Airway epithelial cell (primary cell): ENCODE results near the gene TM7SF2. TPM values are rescaled to one million over a fixed set of nuclear protein-coding genes. Genes with fewer than 3 reads are reported as not detected.

Source experiments
- total RNA-seq: library from RNA; depleted of rRNA; stranded (reverse); fragments of >200 nt; gene quantifications from 2 replicates; pipeline ENCODE4 v1.2.3, GENCODE V29; 2015

Gene TM7SF2
- 80.3 and 96.7 TPM in 2 replicates for total RNA-seq

DNA sequence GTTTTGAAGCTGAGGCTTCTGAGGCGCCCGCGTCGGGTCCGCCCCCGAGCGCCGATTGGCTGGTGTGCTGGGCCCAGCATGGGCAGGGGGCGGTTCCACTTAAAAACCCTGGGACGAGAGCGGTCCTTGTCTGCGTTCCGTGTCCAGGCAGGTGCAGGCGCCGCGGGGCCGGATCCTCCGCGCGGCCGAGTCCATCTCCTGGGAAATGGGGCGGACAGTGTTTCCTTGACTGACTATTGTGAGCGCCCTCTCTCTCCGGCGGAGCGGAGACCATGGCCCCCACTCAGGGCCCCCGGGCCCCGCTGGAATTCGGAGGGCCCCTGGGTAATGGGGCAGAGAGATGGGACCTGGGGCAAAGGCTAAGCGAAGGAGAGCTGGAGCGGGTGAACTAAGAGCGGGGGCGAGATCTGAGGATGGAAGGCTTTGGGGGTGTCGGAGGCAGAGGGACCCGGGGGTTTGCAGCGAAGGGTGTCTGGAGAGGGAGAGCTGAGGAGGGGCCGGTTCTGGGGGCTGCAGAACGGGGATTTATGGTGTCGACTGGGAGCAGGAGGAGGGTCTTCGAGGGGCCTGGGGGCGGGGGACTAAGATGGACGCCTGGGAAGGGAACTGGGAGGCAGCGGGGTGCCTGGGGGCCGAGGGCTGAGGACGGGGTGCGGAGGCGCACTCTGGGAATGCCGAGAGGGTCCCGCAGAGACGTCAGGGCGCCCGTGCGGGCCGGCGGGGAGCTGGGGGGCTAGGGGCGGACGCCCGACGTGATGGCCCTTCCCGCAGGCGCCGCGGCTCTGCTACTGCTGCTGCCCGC is at the start of gene TM7SF2:
Gene TM7SF2, plus strand, starts transcription at position 129 of the 802 bp plus-strand sequence. Its CDS starts 144 bp downstream, at position 273.

DNA sequence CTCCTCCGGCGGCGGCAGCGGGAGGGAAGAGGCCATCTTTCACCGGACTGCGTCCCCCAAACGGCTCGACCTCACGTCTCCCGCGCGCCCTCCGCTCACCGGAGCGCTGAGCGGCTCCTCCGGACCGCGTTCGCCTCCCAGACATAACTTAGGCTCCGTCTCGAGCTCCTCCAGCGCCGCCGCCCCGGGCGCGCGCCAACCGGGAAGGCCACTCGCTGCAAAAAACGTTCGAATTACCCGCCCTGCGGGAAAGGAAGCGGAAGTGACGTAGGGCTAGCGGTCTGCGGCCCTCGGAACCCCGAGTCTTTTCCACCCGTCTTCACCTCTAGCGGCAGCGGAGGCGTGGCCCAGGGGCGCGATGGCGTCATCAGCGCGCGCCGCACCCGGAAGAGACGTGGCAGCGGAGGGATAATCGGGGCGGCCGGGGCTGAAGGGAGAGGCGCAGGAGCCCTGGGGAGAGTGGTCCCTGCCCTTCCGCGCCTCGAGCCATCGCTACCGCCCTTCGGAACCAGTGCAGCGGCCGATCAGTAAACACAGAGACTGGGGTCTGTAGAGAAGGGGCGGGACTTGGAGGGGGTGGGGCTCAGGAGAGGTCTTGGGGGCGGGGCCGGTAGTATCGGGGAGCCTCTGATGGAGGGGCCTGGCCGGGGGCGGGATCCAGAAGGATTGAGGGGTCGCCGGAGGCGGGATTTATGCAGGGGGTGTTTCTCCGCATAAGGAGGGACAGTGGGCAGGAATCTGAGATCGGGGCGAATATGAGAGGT is 27.7 kb upstream of the TM7SF2 start, which contains the start of the genes CDCA5 and ZFPL1:
Gene CDCA5, minus strand, starts transcription at position 207 of the 764 bp plus-strand sequence. Its CDS starts 62 bp downstream, at position 145.
Gene ZFPL1, plus strand, starts transcription at position 389 of the 764 bp plus-strand sequence. CDS start 477 bp downstream, outside the sequence.

DNA sequence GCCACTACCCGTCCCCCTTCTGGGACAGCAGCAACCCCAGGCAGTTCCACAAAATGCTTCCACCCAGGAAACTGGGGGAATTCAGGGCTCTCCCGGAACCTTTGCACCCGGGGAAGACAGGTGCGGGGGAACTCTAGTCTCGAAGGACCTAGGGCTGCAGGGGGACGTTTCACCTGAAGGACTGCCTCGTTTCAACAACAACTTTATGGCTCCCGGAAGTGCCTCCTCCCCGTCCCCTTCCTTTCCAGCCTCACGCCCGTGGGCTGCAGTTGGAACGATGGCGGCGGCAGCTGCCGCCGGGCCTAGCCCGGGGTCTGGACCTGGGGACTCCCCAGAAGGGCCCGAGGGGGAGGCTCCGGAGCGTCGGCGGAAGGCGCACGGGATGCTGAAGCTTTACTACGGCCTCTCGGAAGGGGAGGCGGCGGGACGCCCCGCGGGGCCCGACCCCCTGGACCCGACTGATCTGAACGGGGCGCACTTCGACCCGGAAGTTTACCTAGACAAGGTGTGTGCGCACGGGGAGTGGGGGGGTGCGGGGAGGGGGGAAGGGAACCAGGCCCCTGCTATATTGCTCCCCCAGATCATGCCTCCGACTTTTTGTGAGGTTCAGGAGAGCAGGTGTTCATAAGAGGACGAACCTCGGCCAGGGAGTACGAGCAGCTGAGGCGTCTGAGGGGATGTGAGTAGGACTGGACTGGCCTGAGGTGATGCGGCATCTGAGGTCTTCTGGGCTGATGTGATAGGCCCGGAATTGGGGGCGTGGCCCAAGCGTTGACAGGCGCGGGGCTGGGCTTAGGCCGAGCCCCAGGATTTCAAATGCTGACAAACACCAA is 15.5 kb upstream of the TM7SF2 start, which contains the start of gene VPS51:
Gene VPS51, plus strand, starts transcription at position 241 of the 833 bp plus-strand sequence. Its CDS starts 37 bp downstream, at position 278.

DNA sequence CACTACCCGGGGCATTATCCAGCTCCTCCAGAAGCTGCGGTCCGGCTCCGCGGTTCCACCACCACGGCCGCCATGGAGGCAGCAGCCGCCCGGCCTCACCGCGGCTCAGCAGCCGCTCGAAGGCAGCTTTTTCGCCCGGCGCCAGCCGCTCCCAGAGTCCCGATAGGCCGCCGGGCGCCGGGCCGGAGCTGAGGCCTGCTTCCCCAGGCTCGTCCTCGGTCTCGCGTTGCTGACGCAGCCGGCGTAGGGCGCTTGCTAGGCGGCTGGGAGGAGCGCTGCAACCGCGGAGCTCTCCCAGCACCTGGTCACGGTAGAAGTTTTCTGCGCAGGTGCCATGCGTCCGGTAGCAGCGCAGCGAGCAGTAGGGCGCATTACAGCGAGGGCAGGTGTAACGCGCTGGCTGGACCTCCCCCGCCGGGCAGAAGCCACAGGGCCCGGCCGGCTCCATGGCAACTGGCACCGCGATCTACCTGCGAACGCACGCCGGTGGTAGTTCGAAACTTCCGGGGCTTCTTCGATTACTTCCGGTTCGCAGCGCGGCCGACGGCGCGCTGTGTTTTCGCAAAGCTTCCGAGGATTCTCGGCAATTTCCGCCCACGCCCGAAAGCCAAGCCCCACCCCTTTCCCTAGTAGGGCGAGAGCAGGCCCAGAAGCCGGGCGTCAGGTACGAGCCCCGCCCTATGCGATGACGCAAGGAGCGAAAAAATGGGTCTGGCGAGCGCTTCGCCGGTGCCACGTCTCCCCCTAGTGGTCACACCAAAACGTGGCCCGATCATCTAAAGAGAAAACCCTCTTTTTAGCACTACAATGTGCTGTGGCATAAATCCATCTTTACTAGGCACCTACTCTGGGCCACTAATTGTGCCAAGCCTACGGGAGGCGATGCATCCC is 5.8 kb downstream of the TM7SF2 start, which contains the start of gene ZNHIT2:
Gene ZNHIT2, minus strand, starts transcription at position 496 of the 891 bp plus-strand sequence. Its CDS starts 48 bp downstream, at position 448.

DNA sequence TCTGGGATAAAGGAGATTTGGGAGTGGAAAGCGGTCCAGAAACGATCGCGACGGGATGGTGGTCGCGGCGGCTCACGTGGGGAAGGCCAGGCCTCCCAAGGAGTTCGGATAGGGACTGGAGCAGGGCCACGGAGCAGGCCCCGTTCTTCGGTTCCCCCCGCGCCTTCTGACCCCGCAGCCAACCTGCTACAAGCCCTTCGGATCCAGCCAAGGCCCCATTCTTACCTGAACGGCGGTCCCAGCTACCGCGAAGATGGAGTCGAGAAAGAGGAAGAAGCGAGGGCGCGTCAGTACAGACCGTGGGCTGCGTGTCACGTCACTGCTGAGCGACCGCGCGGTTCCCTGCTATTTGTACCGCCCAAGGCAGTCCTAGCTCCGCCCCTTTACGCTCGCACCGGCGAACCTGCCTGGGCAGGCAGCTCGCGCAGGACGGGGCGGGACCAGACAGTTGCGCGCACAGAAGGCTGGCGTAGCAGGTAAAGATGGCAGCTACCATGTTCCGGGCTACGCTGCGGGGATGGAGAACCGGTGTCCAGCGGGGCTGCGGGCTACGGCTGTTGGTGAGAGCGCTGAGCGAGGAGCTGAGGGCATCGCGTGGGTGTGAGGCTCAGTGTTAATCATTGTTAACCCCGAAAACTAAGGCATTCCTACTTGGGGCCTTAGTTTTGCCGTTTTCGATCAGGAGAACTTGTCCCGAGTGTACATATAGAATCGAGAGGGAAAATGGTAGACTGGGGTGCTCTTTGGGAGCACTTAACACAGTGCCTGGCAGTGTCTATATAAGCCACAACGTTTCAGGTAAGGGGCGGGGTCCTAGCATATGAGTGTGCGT is 10.4 kb downstream of the TM7SF2 start, which contains the start of the genes FAU and MRPL49:
Gene FAU, minus strand, starts transcription at position 270 of the 832 bp plus-strand sequence. CDS start 321 bp downstream, outside the sequence.
Gene MRPL49, plus strand, starts transcription at position 457 of the 832 bp plus-strand sequence. Its CDS starts 26 bp downstream, at position 483.

DNA sequence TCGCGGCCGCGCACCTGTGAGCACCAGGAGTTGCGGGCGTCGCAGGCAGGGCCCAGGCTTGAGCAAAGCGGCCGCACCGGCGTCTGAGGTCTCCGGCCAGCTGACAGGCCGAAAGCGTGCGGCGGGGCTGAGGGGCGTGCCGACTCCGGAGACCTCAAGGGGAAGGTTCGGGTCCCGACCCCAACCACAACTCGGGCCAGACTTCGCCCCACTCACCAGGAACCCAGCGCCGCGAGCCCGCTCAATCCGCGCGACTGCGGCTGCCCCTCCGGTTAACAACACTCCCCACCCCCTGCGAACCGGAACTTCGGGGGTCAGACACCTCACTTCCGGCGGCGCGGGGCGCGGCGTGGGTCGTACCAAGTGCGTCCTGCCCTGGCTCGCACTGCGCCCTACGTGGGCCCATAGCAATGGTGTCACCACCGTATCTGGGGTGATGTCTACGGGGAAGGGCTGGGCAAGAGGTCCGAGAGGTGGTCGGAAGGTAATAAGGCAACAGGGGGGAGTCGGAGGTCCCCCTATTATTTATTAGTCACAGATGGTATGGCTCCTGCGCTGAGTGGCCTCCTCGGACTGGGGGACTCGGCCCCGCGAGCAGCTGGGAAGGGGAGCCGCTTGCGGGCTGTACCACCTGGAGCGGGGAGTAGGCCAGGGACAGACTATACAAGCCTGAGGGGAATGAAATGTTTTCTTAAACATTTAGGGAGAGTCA is 22.7 kb downstream of the TM7SF2 start, which contains the start of gene SYVN1:
Gene SYVN1, minus strand, starts transcription at position 280 of the 712 bp plus-strand sequence. CDS start 918 bp downstream, outside the sequence.

Other genes starting within 250 kb of the TM7SF2 start
- gene EHD1, start 233.3 kb upstream of the TM7SF2 start, total RNA-seq, result 43.7 and 57.8 TPM in 2 replicates
- 18.2 and 19.0 TPM in 2 replicates for gene ATG2A, start 194.7 kb upstream of the TM7SF2 start, total RNA-seq
- gene PPP2R5B, start 187.2 kb upstream of the TM7SF2 start, total RNA-seq, result 14.8 and 16.2 TPM in 2 replicates
- gene GPHA2, start 176.0 kb upstream of the TM7SF2 start, total RNA-seq, result not detected in 2 replicates
- gene MAJIN, start 139.8 kb upstream of the TM7SF2 start, total RNA-seq, result not detected in 2 replicates
- 0.09 TPM in 1 of 2 replicates, not detected in the other for gene BATF2, start 114.9 kb upstream of the TM7SF2 start, total RNA-seq
- gene ARL2, start 97.7 kb upstream of the TM7SF2 start, total RNA-seq, result 118 and 132 TPM in 2 replicates
- 10.2 and 14.2 TPM in 2 replicates for gene SNX15, start 84.4 kb upstream of the TM7SF2 start, total RNA-seq
- 32.7 and 34.4 TPM in 2 replicates for gene SAC3D1, start 70.7 kb upstream of the TM7SF2 start, total RNA-seq
- gene NAALADL1, start 53.3 kb upstream of the TM7SF2 start, total RNA-seq, result 2.0 and 7.1 TPM in 2 replicates
- 13.9 and 14.8 TPM in 2 replicates for gene CDCA5, start 27.8 kb upstream of the TM7SF2 start, total RNA-seq
- gene ZFPL1, start 27.6 kb upstream of the TM7SF2 start, total RNA-seq, result 30.1 and 48.6 TPM in 2 replicates
- 195 and 359 TPM in 2 replicates for gene VPS51, start 15.7 kb upstream of the TM7SF2 start, total RNA-seq
- gene ZNHIT2, start 5.8 kb downstream of the TM7SF2 start, total RNA-seq, result 28.4 and 54.3 TPM in 2 replicates
- gene FAU, start 10.3 kb downstream of the TM7SF2 start, total RNA-seq, result 609 and 906 TPM in 2 replicates
- 54.8 and 80.0 TPM in 2 replicates for gene MRPL49, start 10.4 kb downstream of the TM7SF2 start, total RNA-seq
- gene SYVN1, start 22.6 kb downstream of the TM7SF2 start, total RNA-seq, result 12.7 and 18.1 TPM in 2 replicates
- gene SPDYC, start 58.4 kb downstream of the TM7SF2 start, total RNA-seq, result not detected in 2 replicates
- 594 and 598 TPM in 2 replicates for gene CAPN1, start 70.1 kb downstream of the TM7SF2 start, total RNA-seq
- gene POLA2, start 150.1 kb downstream of the TM7SF2 start, total RNA-seq, result 15.4 and 51.9 TPM in 2 replicates
- gene CDC42EP2, start 203.0 kb downstream of the TM7SF2 start, total RNA-seq, result 6.1 and 9.5 TPM in 2 replicates
- 27.9 and 29.6 TPM in 2 replicates for gene DPF2, start 222.0 kb downstream of the TM7SF2 start, total RNA-seq
- gene TIGD3, start 242.9 kb downstream of the TM7SF2 start, total RNA-seq, result 0.07 TPM in 1 of 2 replicates, not detected in the other